ENCODE results near the gene CYTH4. TPM values are rescaled to one million over a fixed set of nuclear protein-coding genes. Genes with fewer than 3 reads are reported as not detected.

CYTH4 gene
- total RNA-seq, 1 experiment from 2014 or later: 0.25 TPM

GRCh38 chr22:37345863-37346504 is 63.7 kb downstream of the CYTH4 start:
- DNase-seq (ENCODE audit: low read depth): peak; percentile 90

- no peak for DNase-seq (ENCODE audit: low read depth)
Measured at GRCh38 chr22:37346505-37346895, 64.2 kb downstream of the CYTH4 start.

GRCh38 chr22:37349043-37349814 is 66.9 kb downstream of the CYTH4 start:
- no peak for DNase-seq (ENCODE audit: low read depth)

GRCh38 chr22:37351232-37351631 is 68.9 kb downstream of the CYTH4 start:
- no peak for DNase-seq (ENCODE audit: low read depth)

- no peak for DNase-seq (ENCODE audit: low read depth)
Measured at GRCh38 chr22:37352481-37352880, 70.2 kb downstream of the CYTH4 start.

- peak; percentile 96 for DNase-seq (ENCODE audit: low read depth)
Measured at GRCh38 chr22:37353839-37354238, 71.5 kb downstream of the CYTH4 start.

GRCh38 chr22:37354261-37354660 is 72.0 kb downstream of the CYTH4 start:
- no peak for DNase-seq (ENCODE audit: low read depth)

- no peak for DNase-seq (ENCODE audit: low read depth)
Measured at GRCh38 chr22:37354670-37355069, 72.4 kb downstream of the CYTH4 start.

GRCh38 chr22:37355174-37355573 is 72.9 kb downstream of the CYTH4 start:
- no peak for DNase-seq (ENCODE audit: low read depth)

- DNase-seq (ENCODE audit: low read depth): no peak
Measured at GRCh38 chr22:37356922-37357321, 74.6 kb downstream of the CYTH4 start.

GRCh38 chr22:37357446-37358075 is 75.3 kb downstream of the CYTH4 start:
- DNase-seq (ENCODE audit: low read depth): no peak

GRCh38 chr22:37358386-37358785 is 76.1 kb downstream of the CYTH4 start:
- no peak for DNase-seq (ENCODE audit: low read depth)

- peak; percentile 42 for DNase-seq (ENCODE audit: low read depth)
Measured at GRCh38 chr22:37358917-37359316, 76.6 kb downstream of the CYTH4 start.

- DNase-seq (ENCODE audit: low read depth): no peak
Measured at GRCh38 chr22:37362621-37363020, 80.3 kb downstream of the CYTH4 start.

- no peak for DNase-seq (ENCODE audit: low read depth)
Measured at GRCh38 chr22:37363261-37363992, 81.1 kb downstream of the CYTH4 start.

Other genes starting within 250 kb of the CYTH4 start
- gene KCTD17, start 230.8 kb upstream of the CYTH4 start, total RNA-seq (2014; rRNA removed; shearing (Covaris generic)): 6.8 and 13.1 TPM in 2 replicates
- gene TMPRSS6, start 172.8 kb upstream of the CYTH4 start, total RNA-seq (2014; rRNA removed; shearing (Covaris generic)): not detected in 2 replicates
- gene IL2RB, start 132.6 kb upstream of the CYTH4 start, total RNA-seq (2014; rRNA removed; shearing (Covaris generic)): 0.07 and 0.59 TPM in 2 replicates
- 14.0 and 16.5 TPM in 2 replicates for gene C1QTNF6, start 94.3 kb upstream of the CYTH4 start, total RNA-seq (2014; rRNA removed; shearing (Covaris generic))
- not detected in 2 replicates for gene SSTR3, start 70.0 kb upstream of the CYTH4 start, total RNA-seq (2014; rRNA removed; shearing (Covaris generic))
- gene RAC2, start 38.2 kb upstream of the CYTH4 start, total RNA-seq (2014; rRNA removed; shearing (Covaris generic)): 3.7 and 5.0 TPM in 2 replicates
- 0.76 and 3.1 TPM in 2 replicates for gene ELFN2, start 145.0 kb downstream of the CYTH4 start, total RNA-seq (2014; rRNA removed; shearing (Covaris generic))
- gene MFNG, start 203.9 kb downstream of the CYTH4 start, total RNA-seq (2014; rRNA removed; shearing (Covaris generic)): 0.07 TPM in 1 of 2 replicates, not detected in the other
- gene CARD10, start 236.9 kb downstream of the CYTH4 start, total RNA-seq (2014; rRNA removed; shearing (Covaris generic)): 8.3 and 10.6 TPM in 2 replicates